ENCODE results near the gene FMR1NB.

Gene FMR1NB

GRCh38 chrX:147981038-147981752, at the start of gene FMR1NB:
TSS of gene FMR1NB (plus strand) at chrX:147981337. CDS start at chrX:147981403, 66 bp downstream.
- H3K9me3 ChIP-seq (ENCODE audit: insufficient read depth, low read depth, low read length): no peaks in the 10 kb centered on the region
- TF ChIP-seq CTCF (conservative IDR thresholded peaks at IDR 0.05; ENCODE audit: low read length): no peak
- TF ChIP-seq EZH2phosphoT487 (IDR thresholded peaks at IDR 0.05; ENCODE audit: borderline replicate concordance): no peak

GRCh38 chrX:147933815-147934214, 47.3 kb upstream of the FMR1NB start:
- no peaks in the 10 kb centered on the region for H3K9me2 ChIP-seq (replicated peaks; ENCODE audit: low read depth, low read length)
- no peak overlapping the region for H3K9ac ChIP-seq (ENCODE audit: low read depth, low read length, poor library complexity, severe bottlenecking)
- H3K36me3 ChIP-seq (ENCODE audit: insufficient read depth, low read length): peaks cover 76% of the 10 kb centered on the region; the same call in 1 of the 2 replicates
- H3K4me2 ChIP-seq (ENCODE audit: low read depth, low read length, poor library complexity, severe bottlenecking): no peak overlapping the region
- no peak overlapping the region for H3K4me3 ChIP-seq (ENCODE audit: low read length, poor library complexity, severe bottlenecking)
- TF ChIP-seq CTCF (conservative IDR thresholded peaks at IDR 0.05; ENCODE audit: low read length) (no peak), EZH2phosphoT487 (IDR thresholded peaks at IDR 0.05; ENCODE audit: borderline replicate concordance) (no peak)
- H3K4me1 ChIP-seq (ENCODE audit: insufficient read depth, low read length, poor library complexity, severe bottlenecking): no peaks in the 10 kb centered on the region
- no peaks in the 10 kb centered on the region for H3K79me2 ChIP-seq (ENCODE audit: insufficient read depth, low read length)
- no peaks in the 10 kb centered on the region for H3F3A ChIP-seq (ENCODE audit: low read depth)
- H3K27me3 ChIP-seq (ENCODE audit: insufficient read depth, low read length, poor library complexity, severe bottlenecking): no peaks in the 10 kb centered on the region
- peaks cover 2% of the 10 kb centered on the region for H4K20me1 ChIP-seq (ENCODE audit: insufficient read depth, low read length, poor library complexity, severe bottlenecking)
- H3K9me3 ChIP-seq (ENCODE audit: insufficient read depth, low read depth, low read length): no peaks in the 10 kb centered on the region
- H2AFZ ChIP-seq (ENCODE audit: low read length): no peak overlapping the region

More at GRCh38 chrX:147981038-147981752, at the start of gene FMR1NB:
- H3K27me3 ChIP-seq (ENCODE audit: insufficient read depth, low read length, poor library complexity, severe bottlenecking): no peaks in the 10 kb centered on the region
- no peak within 1 kb of the TSS for H3K9ac ChIP-seq (ENCODE audit: low read depth, low read length, poor library complexity, severe bottlenecking)
- H4K20me1 ChIP-seq (ENCODE audit: insufficient read depth, low read length, poor library complexity, severe bottlenecking): no peaks in the 10 kb centered on the region
- no peak within 1 kb of the TSS for H3K4me2 ChIP-seq (ENCODE audit: low read depth, low read length, poor library complexity, severe bottlenecking)
- no peak within 1 kb of the TSS for H3K4me3 ChIP-seq (ENCODE audit: low read length, poor library complexity, severe bottlenecking)
- no peaks in the 10 kb centered on the region for H3K79me2 ChIP-seq (ENCODE audit: insufficient read depth, low read length)
- H3K9me2 ChIP-seq (replicated peaks; ENCODE audit: low read depth, low read length): no peaks in the 10 kb centered on the region
- H3K4me1 ChIP-seq (ENCODE audit: insufficient read depth, low read length, poor library complexity, severe bottlenecking): no peaks in the 10 kb centered on the region
- no peak within 1 kb of the TSS for H2AFZ ChIP-seq (ENCODE audit: low read length)
- H3K36me3 ChIP-seq (ENCODE audit: insufficient read depth, low read length): no peaks in the 10 kb centered on the region
- no peaks in the 10 kb centered on the region for H3F3A ChIP-seq (ENCODE audit: low read depth)

GRCh38 chrX:147935156-147935758, 45.9 kb upstream of the FMR1NB start:
- H4K20me1 ChIP-seq (ENCODE audit: insufficient read depth, low read length, poor library complexity, severe bottlenecking): no peaks in the 10 kb centered on the region
- H3K36me3 ChIP-seq (ENCODE audit: insufficient read depth, low read length): peaks cover 63% of the 10 kb centered on the region; the same call in 1 of the 2 replicates

More at GRCh38 chrX:147935156-147935758, 45.9 kb upstream of the FMR1NB start:
- Histone ChIP-seq H3K9me3 (ENCODE audit: insufficient read depth, low read depth, low read length) (no peaks in the 10 kb centered on the region), H3F3A (ENCODE audit: low read depth) (no peaks in the 10 kb centered on the region), H3K4me2 (ENCODE audit: low read depth, low read length, poor library complexity, severe bottlenecking) (no peak overlapping the region), H3K9me2 (replicated peaks; ENCODE audit: low read depth, low read length) (no peaks in the 10 kb centered on the region), H2AFZ (ENCODE audit: low read length) (no peak overlapping the region), H3K27me3 (ENCODE audit: insufficient read depth, low read length, poor library complexity, severe bottlenecking) (no peaks in the 10 kb centered on the region), H3K9ac (ENCODE audit: low read depth, low read length, poor library complexity, severe bottlenecking) (no peak overlapping the region), H3K4me1 (ENCODE audit: insufficient read depth, low read length, poor library complexity, severe bottlenecking) (no peaks in the 10 kb centered on the region), H3K79me2 (ENCODE audit: insufficient read depth, low read length) (no peaks in the 10 kb centered on the region), H3K4me3 (ENCODE audit: low read length, poor library complexity, severe bottlenecking) (no peak overlapping the region)
- no peak for TF ChIP-seq CTCF (conservative IDR thresholded peaks at IDR 0.05; ENCODE audit: low read length)
- TF ChIP-seq EZH2phosphoT487 (IDR thresholded peaks at IDR 0.05; ENCODE audit: borderline replicate concordance): no peak
